Activated naive CD4-positive, alpha-beta T cell (primary cell): ENCODE measurements around the gene TRMU.
A peak's percentile ranks its signal among the peaks of the same experiment; 100 is the strongest.

Source experiments
- DNase-seq, 4 experiments: peaks; one replicate each; lab custom pipeline; 2025; lab: John Stamatoyannopoulos, UW

TRMU gene

GRCh38 chr22:46369716-46370583 is 34.4 kb downstream of the TRMU start:
- DNase-seq, result no peak

- peak in 2 of 4 experiments; percentile 15 to 29 for DNase-seq
Measured at GRCh38 chr22:46370584-46371291, 35.2 kb downstream of the TRMU start.

- DNase-seq, result no peak
Measured at GRCh38 chr22:46371623-46372226, 36.2 kb downstream of the TRMU start.

- no peak for DNase-seq
Measured at GRCh38 chr22:46372686-46373085, 37.2 kb downstream of the TRMU start.

- no peak for DNase-seq
Measured at GRCh38 chr22:46373159-46373558, 37.6 kb downstream of the TRMU start.

- no peak for DNase-seq
Measured at GRCh38 chr22:46373921-46374662, 38.6 kb downstream of the TRMU start.

GRCh38 chr22:46374663-46375474 is 39.4 kb downstream of the TRMU start:
- DNase-seq, result no peak

- no peak for DNase-seq
Measured at GRCh38 chr22:46376111-46376510, 40.6 kb downstream of the TRMU start.

- DNase-seq, result no peak
Measured at GRCh38 chr22:46376908-46377524, 41.5 kb downstream of the TRMU start.

- DNase-seq, result no peak
Measured at GRCh38 chr22:46377525-46378425, 42.3 kb downstream of the TRMU start.

- DNase-seq, result no peak
Measured at GRCh38 chr22:46378426-46379065, 43.0 kb downstream of the TRMU start.

- DNase-seq, result no peak
Measured at GRCh38 chr22:46379066-46379930, 43.8 kb downstream of the TRMU start.

- no peak for DNase-seq
Measured at GRCh38 chr22:46380069-46380468, 44.6 kb downstream of the TRMU start.

- no peak for DNase-seq
Measured at GRCh38 chr22:46380581-46380980, 45.1 kb downstream of the TRMU start.

- DNase-seq, result no peak
Measured at GRCh38 chr22:46381142-46381541, 45.6 kb downstream of the TRMU start.

GRCh38 chr22:46381731-46382130 is 46.2 kb downstream of the TRMU start:
- no peak for DNase-seq

- DNase-seq, result no peak
Measured at GRCh38 chr22:46382524-46382923, 47.0 kb downstream of the TRMU start.

GRCh38 chr22:46386312-46386711 is 50.8 kb downstream of the TRMU start:
- no peak for DNase-seq
